KOPT-K1 (cell line): ENCODE data around the gene SMIM3.
A peak's percentile ranks its signal among the peaks of the same experiment; 100 is the strongest.

Experiments
- H3K27ac ChIP-seq: fragments of 200-600 bp; sonication (generic); 2 replicates; pipeline ENCODE4 v1.5.1; 2016; ENCODE audit warnings: antibody characterized with exemption, mild to moderate bottlenecking, low read depth, low read length; ENCODE audit not compliant: poor library complexity, severe bottlenecking
- H3K36me3 ChIP-seq: fragments of 200-600 bp; sonication (generic); 2 replicates; pipeline ENCODE4 v1.5.1; 2017; ENCODE audit warnings: antibody characterized with exemption, mild to moderate bottlenecking, low read length, moderate library complexity; ENCODE audit not compliant: insufficient read depth
- H3K9me3 ChIP-seq: fragments of 200-600 bp; sonication (generic); 2 replicates; pipeline ENCODE4 v1.5.1; 2017; ENCODE audit warnings: antibody characterized with exemption, low read length, mild to moderate bottlenecking; ENCODE audit not compliant: insufficient read depth, poor library complexity, severe bottlenecking

The SMIM3 gene

DNA sequence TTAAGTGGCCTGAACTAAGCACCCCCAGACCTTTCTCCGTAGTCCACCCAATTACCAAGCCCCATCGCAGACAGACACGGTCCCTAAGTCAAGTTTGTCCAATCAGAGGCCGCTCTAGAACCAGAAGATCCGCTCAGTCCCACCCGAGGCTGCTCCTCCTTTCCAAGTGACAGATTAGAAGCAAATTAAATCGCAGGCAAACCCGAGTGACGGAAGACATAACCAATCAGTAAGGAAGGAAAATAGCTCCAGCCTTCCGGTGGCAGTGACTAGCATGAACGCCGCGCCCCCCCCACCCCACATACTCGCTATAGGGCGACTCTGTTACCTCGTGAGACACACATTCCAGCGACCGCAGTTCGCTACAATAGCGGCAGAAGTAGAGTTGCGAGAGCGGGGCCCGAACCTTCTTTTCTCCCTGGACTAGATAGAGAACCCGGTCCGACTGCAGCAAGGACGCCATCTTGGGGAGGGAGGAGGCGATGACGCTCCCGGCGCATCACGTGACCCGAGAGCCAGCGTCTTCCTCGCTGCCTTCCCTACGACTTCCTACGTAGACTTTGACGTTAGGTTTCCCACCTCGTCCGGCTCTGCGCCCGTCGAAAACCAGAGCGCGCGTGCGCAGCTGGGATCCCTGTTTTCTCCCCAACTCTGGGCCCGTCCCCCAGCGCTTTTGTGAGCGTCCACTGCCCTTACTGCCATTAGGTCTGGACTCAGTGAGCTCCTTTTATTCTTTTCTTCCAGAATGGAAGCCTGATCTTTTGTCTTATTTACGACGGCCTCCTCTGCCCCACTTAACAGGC is 19.8 kb upstream of the SMIM3 start, which contains the start of gene DCTN4:
Gene DCTN4 (minus strand): TSS at position 487 of the 803 bp plus-strand sequence. CDS start 24 bp downstream, at position 463.
- Histone ChIP-seq H3K9me3 (no peaks in the 10 kb centered on the region), H3K27ac (peak within 1 kb of the TSS; percentile 80), H3K36me3 (peaks cover 34% of the 10 kb centered on the region)

DNA sequence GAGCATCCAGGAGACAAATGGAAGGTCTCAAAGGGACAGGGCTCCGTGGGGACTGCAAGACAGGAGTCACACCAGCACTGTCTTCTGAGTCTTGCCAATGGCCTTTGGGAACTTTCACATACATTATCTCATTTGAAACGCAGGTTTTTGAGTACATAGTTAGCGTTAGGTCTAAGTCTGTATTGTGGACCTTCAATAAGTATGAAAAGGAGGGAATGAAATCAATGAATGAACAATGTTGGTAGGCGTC is 19.3 kb upstream of the SMIM3 start:
- Histone ChIP-seq H3K36me3 (peaks cover 29% of the 10 kb centered on the region), H3K9me3 (no peaks in the 10 kb centered on the region), H3K27ac (peak overlapping the region; percentile 80)

DNA sequence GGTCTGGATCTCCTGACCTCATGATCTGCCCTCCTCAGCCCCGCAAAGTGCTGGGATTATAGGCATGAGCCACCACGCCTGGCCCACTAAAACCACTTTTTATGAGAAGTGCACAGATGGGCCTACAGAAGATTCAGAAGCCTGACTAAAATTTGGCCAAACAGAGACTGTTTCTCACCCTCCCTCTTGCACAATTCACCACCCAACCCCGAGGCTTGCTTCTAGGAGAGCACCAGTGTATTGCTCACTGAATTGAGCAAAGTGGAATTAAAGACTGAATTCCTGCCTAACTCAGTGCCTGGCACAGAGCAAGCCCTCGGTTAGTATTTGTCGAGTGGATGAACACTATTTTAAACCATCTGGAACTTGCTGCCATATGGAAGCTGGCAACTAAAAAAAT is 16.3 kb upstream of the SMIM3 start:
- no peaks in the 10 kb centered on the region for H3K9me3 ChIP-seq
- no peak overlapping the region for H3K27ac ChIP-seq
- 0 out of 2 replicates have a peak, but pooled peaks cover 3% of the 10 kb centered on the region for H3K36me3 ChIP-seq

DNA sequence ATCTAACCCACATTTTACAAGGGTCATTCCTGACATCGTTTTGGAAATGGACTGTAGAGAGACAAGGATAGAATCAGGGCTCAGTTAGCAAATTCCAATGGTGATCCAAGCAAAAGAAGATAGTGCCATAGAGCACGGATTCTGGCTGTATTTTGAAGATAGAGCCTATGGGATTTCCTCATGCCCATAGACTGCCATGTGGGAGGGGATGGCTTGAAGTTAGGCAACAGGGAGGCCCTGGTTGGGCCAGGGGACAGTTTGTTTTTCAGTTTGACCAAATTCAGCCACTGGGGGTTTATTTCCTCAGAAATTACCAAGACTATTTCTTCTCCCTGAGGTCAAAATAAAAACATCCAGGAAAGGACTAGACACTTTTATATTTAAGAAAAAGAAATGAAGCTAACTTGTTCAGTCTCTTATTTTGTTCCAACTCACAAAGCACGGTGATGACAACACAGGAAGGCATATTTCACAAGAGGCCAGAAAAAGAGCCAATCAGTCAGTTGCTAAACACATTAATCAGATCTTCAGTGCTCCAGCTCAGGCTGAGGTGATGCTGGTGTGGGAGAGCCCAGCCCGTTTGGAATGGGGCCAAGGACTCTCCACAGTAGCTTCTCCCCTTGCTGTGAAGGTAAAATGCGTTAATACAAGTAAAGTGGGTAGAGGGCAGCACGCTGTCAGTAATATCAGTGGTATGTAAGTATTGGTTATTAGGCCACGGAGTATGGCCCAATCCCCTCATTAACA is 15.4 kb upstream of the SMIM3 start:
- H3K9me3 ChIP-seq, result no peaks in the 10 kb centered on the region
- no peak overlapping the region for H3K27ac ChIP-seq

DNA sequence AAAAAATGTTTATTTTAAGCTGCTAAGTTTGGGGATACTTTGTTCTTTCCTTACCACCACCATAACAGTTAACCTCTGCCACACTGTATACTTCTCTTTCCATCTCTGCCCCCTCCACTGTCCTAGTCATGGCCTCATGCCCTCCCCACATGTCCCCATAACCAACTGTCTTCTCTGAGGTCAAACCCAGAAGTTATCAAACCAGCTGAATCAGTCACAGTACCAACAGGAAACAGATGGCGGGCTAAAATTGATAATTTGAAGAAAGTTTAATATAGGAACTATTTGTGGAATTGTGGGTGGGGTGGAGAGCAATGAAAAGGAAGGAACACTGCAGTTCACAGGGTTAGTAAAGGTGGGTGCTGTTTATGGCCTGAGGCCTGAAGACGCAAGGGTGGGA is 14.0 kb upstream of the SMIM3 start:
- H3K9me3 ChIP-seq, result no peaks in the 10 kb centered on the region
- no peak overlapping the region for H3K27ac ChIP-seq
- no peaks in the 10 kb centered on the region for H3K36me3 ChIP-seq

More for the DNA sequence above, 15.4 kb upstream of the SMIM3 start:
- no peaks in the 10 kb centered on the region for H3K36me3 ChIP-seq

DNA sequence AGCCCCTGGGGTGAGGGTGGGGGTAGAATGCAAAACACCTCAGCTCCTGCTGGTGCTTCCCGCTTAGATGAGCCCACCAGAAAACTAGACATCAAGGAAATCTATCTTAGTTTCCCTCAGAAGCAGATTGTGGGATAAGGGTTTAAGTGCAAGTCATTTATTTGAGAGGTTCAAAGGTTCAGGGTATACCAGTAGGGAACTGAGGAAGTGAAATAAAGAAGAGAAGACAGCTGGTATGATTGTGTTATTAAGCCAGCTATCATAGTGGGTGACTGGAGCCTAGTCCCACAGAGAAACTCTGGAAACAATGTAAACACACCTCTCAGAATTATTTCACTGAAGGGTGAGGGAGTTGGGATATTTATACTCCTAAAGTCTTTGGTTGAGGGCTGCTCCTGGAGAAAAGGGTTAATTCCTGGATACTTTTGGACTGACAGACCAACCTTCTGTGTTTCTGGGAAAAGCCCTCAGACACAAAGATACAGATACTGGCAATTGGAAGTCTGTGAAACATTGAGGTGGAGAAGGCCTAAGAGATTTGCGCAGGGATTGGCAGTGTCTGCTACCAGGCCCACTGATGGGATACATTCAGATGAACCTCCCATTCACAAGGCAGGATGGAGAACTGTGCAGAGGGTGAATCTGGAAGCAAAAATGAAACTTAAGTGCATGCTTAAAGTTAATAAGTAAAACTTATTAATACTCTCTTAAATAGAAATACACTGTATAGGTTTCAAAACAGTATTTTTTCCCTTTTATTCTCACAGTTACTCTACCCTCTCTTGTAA is 13.4 kb upstream of the SMIM3 start:
- Histone ChIP-seq H3K9me3 (no peaks in the 10 kb centered on the region), H3K36me3 (no peaks in the 10 kb centered on the region), H3K27ac (no peak overlapping the region)

DNA sequence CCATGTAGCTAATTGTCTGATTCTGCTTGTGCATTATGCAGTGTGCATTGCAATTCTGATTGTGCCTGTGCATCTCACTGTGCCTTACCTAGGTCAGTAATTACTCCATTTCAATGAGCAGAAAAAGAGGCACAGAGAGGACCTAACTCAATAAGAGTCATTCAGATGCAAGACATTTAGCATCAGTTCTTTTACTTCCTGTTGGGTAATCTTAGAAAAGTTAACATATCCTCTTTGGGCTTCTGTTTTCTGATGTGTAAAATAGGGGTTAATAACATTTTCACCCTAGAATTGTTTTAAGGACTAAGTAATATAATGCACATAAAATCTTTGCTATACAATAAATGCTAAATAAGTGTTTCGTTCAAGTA is 12.8 kb upstream of the SMIM3 start:
- H3K36me3 ChIP-seq, result no peaks in the 10 kb centered on the region
- no peaks in the 10 kb centered on the region for H3K9me3 ChIP-seq
- H3K27ac ChIP-seq, result no peak overlapping the region

DNA sequence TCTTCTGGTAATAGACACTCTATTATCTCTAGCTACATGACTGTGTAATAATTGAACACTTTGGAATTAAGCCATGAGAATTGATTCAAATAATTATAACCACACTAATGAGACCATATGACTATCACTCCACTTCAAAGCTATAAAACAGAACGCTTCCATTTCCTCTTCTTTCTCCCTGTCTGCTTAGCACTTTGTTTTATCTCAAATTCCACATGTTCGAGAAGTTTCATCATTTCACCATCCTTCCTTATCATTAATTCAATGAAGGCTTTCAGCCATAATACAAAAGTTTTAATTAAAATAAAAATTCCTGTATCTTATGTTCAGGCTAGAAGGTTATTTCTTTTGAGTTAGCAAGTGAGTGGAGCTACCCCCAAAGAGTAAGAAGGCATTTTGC is 12.3 kb upstream of the SMIM3 start:
- H3K9me3 ChIP-seq, result no peaks in the 10 kb centered on the region
- no peak overlapping the region for H3K27ac ChIP-seq
- H3K36me3 ChIP-seq, result no peaks in the 10 kb centered on the region

DNA sequence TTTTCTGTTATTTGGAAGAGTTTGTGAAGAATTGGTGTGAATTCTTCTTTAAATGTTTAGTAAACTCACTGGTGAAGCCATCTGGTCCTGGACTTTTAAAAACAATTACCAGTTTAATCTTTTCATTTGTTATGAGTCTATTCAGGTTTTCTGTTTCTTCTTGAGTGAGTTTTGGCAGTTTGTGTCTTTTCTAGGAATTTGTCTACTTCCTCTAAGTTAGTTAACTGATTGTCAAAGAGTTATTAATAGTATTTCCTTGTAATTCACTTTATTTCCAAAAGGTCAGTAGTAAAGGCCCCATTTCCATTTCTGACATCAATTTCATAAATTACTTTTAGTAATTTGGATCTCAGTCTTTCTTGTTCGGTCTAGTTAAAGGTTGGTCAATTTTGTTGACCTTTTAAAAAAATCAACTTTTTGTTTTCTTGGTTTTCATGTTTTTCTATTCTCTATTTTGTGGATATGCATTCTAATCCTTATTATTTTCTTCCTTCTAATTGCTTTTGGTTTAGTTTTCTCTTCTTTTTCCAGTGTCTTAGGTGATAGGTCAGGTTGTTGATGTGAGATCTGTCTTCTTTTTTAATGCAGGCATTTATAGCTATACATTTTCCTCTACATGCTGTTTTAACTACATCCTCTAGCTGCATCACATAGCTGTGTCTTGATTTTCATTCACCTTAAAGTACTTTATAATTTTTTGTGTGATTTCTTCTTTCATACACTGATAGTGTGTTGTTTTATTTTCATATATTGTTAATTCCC is 7.3 kb upstream of the SMIM3 start:
- Histone ChIP-seq H3K27ac (no peak overlapping the region), H3K36me3 (no peaks in the 10 kb centered on the region), H3K9me3 (no peaks in the 10 kb centered on the region)

DNA sequence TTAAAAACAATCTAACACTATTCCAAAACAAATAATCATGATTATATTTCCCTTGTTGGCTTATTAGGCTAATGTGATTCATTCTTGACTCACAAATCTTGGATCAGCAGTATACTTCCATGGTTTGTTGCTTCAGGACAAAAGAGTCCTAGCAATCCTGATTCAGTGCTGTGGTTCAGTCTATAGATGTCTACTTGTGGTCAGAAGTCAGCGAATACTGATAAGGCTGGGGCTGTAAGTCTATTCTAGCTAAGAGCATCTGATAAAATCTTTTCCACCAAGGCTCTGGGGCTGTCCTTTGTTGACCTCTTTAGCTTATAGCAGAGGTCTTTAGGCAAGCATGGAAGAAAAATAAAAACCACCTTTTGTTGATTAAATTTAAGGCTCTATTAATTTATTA is 4.4 kb upstream of the SMIM3 start:
- Histone ChIP-seq H3K27ac (no peak overlapping the region), H3K9me3 (no peaks in the 10 kb centered on the region)

DNA sequence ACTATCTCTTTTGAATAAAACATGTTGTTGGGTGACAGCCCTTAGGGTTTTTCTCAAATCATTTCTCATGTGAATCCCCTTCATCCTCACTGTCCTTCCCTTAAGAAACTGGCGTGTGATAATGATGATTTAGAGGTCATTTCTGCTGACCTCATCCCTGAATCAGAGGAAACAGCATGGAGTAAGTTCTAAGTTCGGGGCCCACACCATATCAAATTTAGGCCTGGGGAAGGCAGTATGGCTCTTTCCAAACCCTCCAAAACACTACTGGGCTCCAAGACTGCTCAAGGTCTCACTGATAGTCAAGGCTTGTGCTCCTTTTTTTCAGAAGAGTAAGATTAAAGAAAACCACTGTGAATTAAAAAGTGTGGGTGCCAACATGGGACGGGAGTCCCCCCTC is 872 bp upstream of the SMIM3 start:
- Histone ChIP-seq H3K36me3 (no peaks in the 10 kb centered on the region), H3K27ac (no peak overlapping the region), H3K9me3 (no peaks in the 10 kb centered on the region)

More for the DNA sequence above, 4.4 kb upstream of the SMIM3 start:
- H3K36me3 ChIP-seq, result no peaks in the 10 kb centered on the region

DNA sequence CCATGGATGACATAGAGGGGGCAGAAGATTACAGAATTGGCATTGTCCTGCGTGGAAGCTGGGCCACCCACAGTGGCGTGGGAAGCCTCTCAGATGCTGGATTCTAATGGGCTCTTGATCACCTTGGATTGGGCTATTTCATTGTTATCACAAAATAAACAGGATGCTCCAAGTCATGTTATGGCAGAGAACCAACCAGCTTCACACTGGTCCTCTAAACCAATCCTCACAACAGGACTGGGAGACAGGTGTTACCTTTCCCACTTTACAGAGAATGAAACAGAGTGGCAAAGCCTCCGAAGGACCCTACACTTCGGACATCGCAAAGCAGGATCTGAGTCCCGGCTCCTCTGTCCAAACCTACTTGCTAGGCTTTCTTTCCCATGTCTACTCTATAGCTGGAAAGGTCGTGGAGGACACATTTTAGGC is 455 bp upstream of the SMIM3 start:
- Histone ChIP-seq H3K9me3 (no peaks in the 10 kb centered on the region), H3K36me3 (no peaks in the 10 kb centered on the region), H3K27ac (peak overlapping the region; percentile 51)

DNA sequence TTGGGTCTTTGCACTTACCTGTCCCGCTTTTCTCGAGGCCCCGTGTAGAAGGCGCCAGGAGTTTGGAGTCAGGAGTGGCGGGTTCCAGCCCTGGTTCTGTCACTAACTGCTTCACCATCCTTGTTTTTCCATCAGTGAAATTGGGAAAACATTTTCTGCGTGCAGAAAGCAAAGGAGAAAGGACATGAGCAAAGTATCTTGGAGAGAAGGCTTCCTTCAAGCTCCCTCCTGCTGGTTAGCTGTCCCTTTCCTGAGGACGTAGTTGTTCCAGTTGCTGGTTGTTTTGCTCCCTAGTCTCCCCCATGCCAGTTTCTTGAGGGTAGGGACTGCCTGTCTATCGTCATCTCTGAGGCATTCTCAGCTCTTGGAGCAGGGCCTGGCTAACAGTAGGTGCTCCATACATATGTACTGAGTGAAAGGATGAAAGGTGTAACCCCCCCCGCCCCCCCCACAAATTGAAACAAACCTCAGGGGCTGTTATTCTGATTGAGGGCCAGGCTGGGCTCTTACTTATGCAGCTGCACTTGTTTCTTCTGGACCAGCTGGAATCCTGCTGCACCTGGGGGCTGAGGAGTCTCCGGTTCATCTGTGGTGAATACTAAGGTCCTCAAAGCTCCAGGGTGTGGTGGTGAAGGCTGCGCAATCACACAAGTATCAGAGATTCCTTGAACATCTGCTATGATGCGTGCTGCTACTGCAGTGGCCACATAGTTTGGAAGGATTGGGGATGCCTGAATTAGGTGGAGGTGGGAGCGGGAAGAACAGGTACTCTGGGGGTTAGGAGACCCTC is 1.0 kb downstream of the SMIM3 start:
- H3K36me3 ChIP-seq, result no peaks in the 10 kb centered on the region
- no peaks in the 10 kb centered on the region for H3K9me3 ChIP-seq
- H3K27ac ChIP-seq, result peak overlapping the region; percentile 51

DNA sequence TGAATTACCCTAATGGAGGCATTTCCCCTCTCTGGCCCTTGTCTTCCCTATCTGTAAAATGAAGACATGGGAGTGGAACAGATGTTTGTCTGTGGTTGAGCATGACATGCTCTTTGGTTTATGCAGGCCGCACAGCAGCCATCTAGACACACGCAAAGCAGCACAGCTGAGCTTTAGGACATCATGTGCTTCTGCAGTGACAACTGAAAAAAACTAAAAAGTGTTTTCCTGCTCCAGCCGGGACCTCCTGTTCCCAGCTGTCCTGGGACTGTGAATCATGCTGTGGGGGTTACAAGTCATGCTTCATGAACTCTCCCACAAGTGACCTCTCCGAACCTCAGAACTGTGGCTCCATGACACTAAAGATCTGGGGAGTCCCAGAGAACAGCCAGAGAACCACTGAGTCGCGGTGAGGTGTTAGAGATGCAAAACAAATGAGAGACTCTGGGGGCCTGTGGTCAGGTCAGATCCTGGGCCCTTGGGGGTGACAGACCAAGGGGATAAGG is 1.7 kb downstream of the SMIM3 start:
- peak overlapping the region; percentile 44 for H3K27ac ChIP-seq
- H3K36me3 ChIP-seq, result no peaks in the 10 kb centered on the region
- peaks cover under 1% of the 10 kb centered on the region for H3K9me3 ChIP-seq
